ENCODE results near the gene KRT28. TPM values are rescaled to one million over a fixed set of nuclear protein-coding genes. Genes with fewer than 3 reads are reported as not detected.
"Not testable (repeated sequence)": the region's sequence is repeated elsewhere in the genome, so short reads cannot be mapped to it uniquely, and the experiment has no call there.

KRT28 gene
- total and polyA plus RNA-seq, 4 donors: not detected

DNA sequence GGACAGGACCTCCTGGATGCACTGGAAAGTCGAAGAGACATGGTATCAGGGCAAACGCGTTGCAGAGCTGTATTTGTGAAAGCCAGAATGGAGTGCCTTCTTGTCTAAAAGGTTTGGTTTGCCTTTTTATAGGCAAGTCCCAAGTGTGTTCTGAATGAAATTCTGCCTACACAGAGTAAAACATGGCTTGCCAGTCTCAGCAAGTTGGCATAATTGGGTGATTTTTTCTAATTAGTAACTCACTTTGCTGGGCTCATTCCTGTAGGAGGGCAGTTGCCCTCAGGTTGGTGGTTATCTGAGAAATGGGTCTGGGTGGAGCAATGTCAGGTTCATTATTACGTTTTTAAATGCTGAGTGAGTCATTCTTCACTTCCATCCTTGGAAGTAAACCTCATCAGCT, 44.5 kb downstream of the KRT28 start, which contains the start of gene KRT25:
Gene KRT25 (minus strand): TSS at position 101 of the 400 bp plus-strand sequence. CDS start 60 bp downstream, at position 41.
- H3K4me1 ChIP-seq (ENCODE audit: control insufficient read depth in 5 of 5, insufficient read depth in 5 of 5, low read length in 5 of 5): no peaks in the 10 kb centered on the region
- peaks cover 0 to 3% (median 0%) of the 10 kb centered on the region in 3 donors for H3K27me3 ChIP-seq (ENCODE audit: control insufficient read depth in 3 of 3, insufficient read depth in 3 of 3, low read length in 2 of 3)
- no peak within 1 kb of the TSS for H3K4me3 ChIP-seq
- ATAC-seq (ENCODE audit: insufficient read depth, low FRiP score): no peak
- DNase-seq: no peak
- no peaks in the 10 kb centered on the region for H3K36me3 ChIP-seq (ENCODE audit: control insufficient read depth in 4 of 4, insufficient read depth in 4 of 4, low read length in 4 of 4)
- no peak within 1 kb of the TSS for H3K27ac ChIP-seq (ENCODE audit: low read depth in 1 of 2, low read length in 1 of 2)
- no peak for TF ChIP-seq CTCF (IDR thresholded peaks at IDR 0.05; ENCODE audit: control extremely low read depth, extremely low read depth)
- no peak within 1 kb of the TSS for H3K9ac ChIP-seq (ENCODE audit: insufficient read depth in 1 of 2, low read length in 2 of 2)
- WGBS, 2 donors: 79 to 82% methylated on average over 4 of the region's 4 CpGs
- no peaks in the 10 kb centered on the region for H3K9me3 ChIP-seq (ENCODE audit: control insufficient read depth in 4 of 4, insufficient read depth in 3 of 4, low read length in 3 of 4)

DNA sequence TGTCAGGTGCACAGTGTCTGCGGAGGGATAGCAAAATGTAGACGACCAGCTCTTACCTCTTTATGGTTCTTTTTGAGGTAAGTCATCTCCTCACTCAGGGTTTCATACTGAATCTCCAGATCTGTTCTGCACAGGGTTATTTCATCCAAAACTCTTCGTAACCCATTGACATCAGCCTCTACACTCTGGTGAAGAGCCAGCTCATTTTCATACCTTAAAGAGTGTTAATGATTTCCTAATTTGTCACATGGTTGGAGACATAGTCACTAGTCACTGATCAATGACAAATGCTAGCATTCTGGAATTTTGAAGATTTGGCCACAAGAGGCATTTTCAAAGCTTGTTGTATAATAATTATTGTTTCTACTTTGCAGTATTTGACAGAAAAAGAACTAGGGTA, 46.0 kb downstream of the KRT28 start:
- no peaks in the 10 kb centered on the region for H3K4me1 ChIP-seq (ENCODE audit: control insufficient read depth in 5 of 5, insufficient read depth in 5 of 5, low read length in 5 of 5)
- H3K36me3 ChIP-seq (ENCODE audit: control insufficient read depth in 4 of 4, insufficient read depth in 4 of 4, low read length in 4 of 4): no peaks in the 10 kb centered on the region
- no peak for ATAC-seq (ENCODE audit: insufficient read depth, low FRiP score)
- peaks cover 0 to 3% (median 0%) of the 10 kb centered on the region in 3 donors for H3K27me3 ChIP-seq (ENCODE audit: control insufficient read depth in 3 of 3, insufficient read depth in 3 of 3, low read length in 2 of 3)
- WGBS, 2 donors: 91 to 93% methylated on average over 3 of the region's 3 CpGs
- TF ChIP-seq CTCF (IDR thresholded peaks at IDR 0.05; ENCODE audit: control extremely low read depth, extremely low read depth): no peak
- H3K9me3 ChIP-seq (ENCODE audit: control insufficient read depth in 4 of 4, insufficient read depth in 3 of 4, low read length in 3 of 4): no peaks in the 10 kb centered on the region
- H3K27ac ChIP-seq (ENCODE audit: low read depth in 1 of 2, low read length in 1 of 2): no peak overlapping the region
- H3K4me3 ChIP-seq: no peak overlapping the region
- no peak for DNase-seq
- H3K9ac ChIP-seq (ENCODE audit: insufficient read depth in 1 of 2, low read length in 2 of 2): no peak overlapping the region

GRCh38 chr17:40751065-40751464, 48.7 kb downstream of the KRT28 start:
- no peak for ATAC-seq (ENCODE audit: insufficient read depth, low FRiP score)
- peaks cover 0 to 2% (median 0%) of the 10 kb centered on the region in 4 donors for H3K9me3 ChIP-seq (ENCODE audit: control insufficient read depth in 4 of 4, insufficient read depth in 3 of 4, low read length in 3 of 4)
- H3K4me1 ChIP-seq (ENCODE audit: control insufficient read depth in 5 of 5, insufficient read depth in 5 of 5, low read length in 5 of 5): no peaks in the 10 kb centered on the region
- 86% methylated on average over 14 of the region's 14 CpGs for WGBS, 2 donors
- DNase-seq: no peak
- no peak overlapping the region for H3K27ac ChIP-seq (ENCODE audit: low read depth in 1 of 2, low read length in 1 of 2)
- H3K4me3 ChIP-seq: no peak overlapping the region
- no peak for TF ChIP-seq CTCF (IDR thresholded peaks at IDR 0.05; ENCODE audit: control extremely low read depth, extremely low read depth)
- H3K9ac ChIP-seq (ENCODE audit: insufficient read depth in 1 of 2, low read length in 2 of 2): no peak overlapping the region
- peaks cover 0 to 3% (median 0%) of the 10 kb centered on the region in 3 donors for H3K27me3 ChIP-seq (ENCODE audit: control insufficient read depth in 3 of 3, insufficient read depth in 3 of 3, low read length in 2 of 3)
- no peaks in the 10 kb centered on the region for H3K36me3 ChIP-seq (ENCODE audit: control insufficient read depth in 4 of 4, insufficient read depth in 4 of 4, low read length in 4 of 4)

GRCh38 chr17:40750391-40750790, 49.4 kb downstream of the KRT28 start:
- Histone ChIP-seq H3K36me3 (ENCODE audit: control insufficient read depth in 4 of 4, insufficient read depth in 4 of 4, low read length in 4 of 4) (no peaks in the 10 kb centered on the region), H3K9me3 (ENCODE audit: control insufficient read depth in 4 of 4, insufficient read depth in 3 of 4, low read length in 3 of 4) (peaks cover 0 to 2% (median 0%) of the 10 kb centered on the region in 4 donors), H3K27me3 (ENCODE audit: control insufficient read depth in 3 of 3, insufficient read depth in 3 of 3, low read length in 2 of 3) (peaks cover 0 to 3% (median 0%) of the 10 kb centered on the region in 3 donors), H3K4me3 (no peak overlapping the region), H3K27ac (ENCODE audit: low read depth in 1 of 2, low read length in 1 of 2) (no peak overlapping the region), H3K4me1 (ENCODE audit: control insufficient read depth in 5 of 5, insufficient read depth in 5 of 5, low read length in 5 of 5) (no peaks in the 10 kb centered on the region), H3K9ac (ENCODE audit: insufficient read depth in 1 of 2, low read length in 2 of 2) (no peak overlapping the region)
- ATAC-seq (ENCODE audit: insufficient read depth, low FRiP score): no peak
- no peak for DNase-seq
- 87 to 90% methylated on average over 6 of the region's 6 CpGs for WGBS, 2 donors
- no peak for TF ChIP-seq CTCF (IDR thresholded peaks at IDR 0.05; ENCODE audit: control extremely low read depth, extremely low read depth)

DNA sequence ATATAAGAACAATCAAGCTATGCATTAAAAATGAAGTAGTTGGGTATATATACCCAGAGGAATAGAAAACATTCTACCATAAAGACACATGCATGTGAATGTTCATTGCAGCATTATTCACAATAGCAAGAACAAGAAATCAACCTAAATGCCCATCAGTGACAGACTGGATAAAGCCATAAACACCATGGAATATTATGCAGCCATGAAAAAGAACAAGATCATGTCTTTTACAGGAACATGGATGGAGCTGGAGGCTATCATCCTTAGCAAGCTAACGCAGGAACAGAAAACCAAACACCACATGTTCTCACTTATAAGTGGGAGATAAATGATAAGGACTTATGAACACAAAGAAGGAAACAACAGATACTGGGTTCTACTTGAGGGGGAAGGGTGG, 51.1 kb downstream of the KRT28 start:
- not testable (repeated sequence) for DNase-seq; H3K27ac ChIP-seq (ENCODE audit: low read depth in 1 of 2, low read length in 1 of 2); H3K36me3 ChIP-seq (ENCODE audit: control insufficient read depth in 4 of 4, insufficient read depth in 4 of 4, low read length in 4 of 4); H3K27me3 ChIP-seq (ENCODE audit: control insufficient read depth in 3 of 3, insufficient read depth in 3 of 3, low read length in 2 of 3); H3K4me3 ChIP-seq; H3K4me1 ChIP-seq (ENCODE audit: control insufficient read depth in 5 of 5, insufficient read depth in 5 of 5, low read length in 5 of 5); H3K9ac ChIP-seq (ENCODE audit: insufficient read depth in 1 of 2, low read length in 2 of 2); ATAC-seq (ENCODE audit: insufficient read depth, low FRiP score); H3K9me3 ChIP-seq (ENCODE audit: control insufficient read depth in 4 of 4, insufficient read depth in 3 of 4, low read length in 3 of 4)
- 77 to 86% methylated on average over 1 of the region's 1 CpG for WGBS, 2 donors

Measured in lung (tissue), 12 donors.